HG03039 (cell line): ENCODE measurements around the gene SLC4A11.
"Not testable (repeated sequence)": the region's sequence is repeated elsewhere in the genome, so short reads cannot be mapped to it uniquely, and the experiment has no call there.

Source experiments
- ATAC-seq: cut with Tn5 transposase; IDR thresholded peaks from one replicate; pipeline ENCODE4 v1.9.1; 2021; ENCODE audit warnings: mild to moderate bottlenecking, moderate library complexity; ENCODE audit not compliant: unreplicated experiment

SLC4A11 gene

GRCh38 chr20:3204124-3204794 lies 34.7 kb downstream of the SLC4A11 start, which contains the start of gene DDRGK1:
Gene DDRGK1, minus strand, starts transcription at chr20:3204682. Its CDS starts 55 bp downstream, at chr20:3204627.
- ATAC-seq = peak; percentile 80

GRCh38 chr20:3203315-3204123 lies 35.5 kb downstream of the SLC4A11 start:
- peak; percentile 13 for ATAC-seq

GRCh38 chr20:3202965-3203314 lies 36.0 kb downstream of the SLC4A11 start:
- no peak for ATAC-seq

DNA sequence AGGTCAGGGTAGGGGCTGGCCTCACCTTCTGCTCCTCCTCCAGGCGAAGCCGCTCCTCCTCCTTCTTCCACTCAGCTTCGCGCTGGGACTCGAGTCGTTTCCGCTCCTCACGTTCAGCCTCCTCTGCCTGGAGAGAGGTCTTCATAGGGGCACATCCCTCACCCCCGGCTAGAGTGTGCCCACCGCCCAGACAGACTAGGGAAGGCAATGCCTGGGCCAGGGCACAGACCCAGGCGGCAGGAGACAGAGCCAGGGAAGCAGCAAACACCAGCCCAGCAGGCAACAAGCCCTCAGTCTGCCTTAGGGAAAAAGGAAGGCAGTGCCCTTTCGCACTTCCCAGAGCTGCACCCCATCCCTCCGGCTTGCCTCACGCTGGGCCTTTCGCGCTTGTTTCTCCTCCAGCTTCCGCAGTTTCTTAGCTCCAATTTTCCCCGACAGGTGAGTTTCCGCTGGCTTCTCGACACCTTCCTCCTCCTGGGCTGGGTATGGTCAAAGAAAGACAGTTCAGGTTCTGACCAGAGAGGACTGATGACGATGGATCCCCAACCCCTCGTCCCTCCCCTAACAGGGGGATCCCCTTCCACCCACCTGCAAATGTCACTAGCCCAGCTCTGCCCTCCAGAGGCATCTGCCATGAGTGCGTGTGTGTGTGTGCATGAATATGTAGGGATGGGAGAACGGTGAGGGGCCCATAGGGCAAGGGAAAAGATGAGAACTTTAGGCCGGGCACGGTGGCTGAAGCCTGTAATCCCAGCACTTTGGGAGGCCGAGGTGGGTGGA lies 38.8 kb downstream of the SLC4A11 start:
- no peak for ATAC-seq

- no peak for ATAC-seq
Observed at GRCh38 chr20:3199206-3199605, 39.8 kb downstream of the SLC4A11 start.

DNA sequence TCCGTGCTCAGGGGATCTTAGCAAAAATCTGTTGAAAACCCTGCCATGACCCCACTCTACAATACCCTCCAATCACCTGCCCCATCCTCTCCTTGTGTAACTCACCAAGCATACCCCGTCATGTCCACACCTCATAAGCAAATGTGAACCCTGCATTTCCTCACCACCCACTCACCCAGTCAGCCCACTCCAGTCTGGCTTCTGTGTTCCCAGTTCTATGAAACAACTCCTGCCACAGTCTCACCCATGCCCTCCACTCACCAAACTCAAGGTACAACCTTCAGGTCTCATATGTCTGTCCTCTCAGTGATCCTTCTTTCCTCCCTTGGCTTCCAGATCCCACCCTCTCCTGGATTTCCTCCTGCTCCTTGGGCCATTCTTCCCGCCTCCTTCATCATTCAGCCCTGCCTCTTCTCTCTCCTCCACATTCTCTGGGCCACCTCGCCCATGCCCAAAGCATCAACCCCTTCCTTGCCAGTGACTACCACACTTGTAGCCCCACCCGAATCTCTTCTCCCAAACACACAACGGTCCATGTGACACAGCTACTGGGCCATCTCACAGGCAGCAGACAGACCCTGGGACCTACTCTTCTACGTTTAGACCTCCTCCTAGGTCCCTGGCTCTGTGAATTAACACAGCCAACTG lies 43.3 kb downstream of the SLC4A11 start:
- ATAC-seq = no peak

DNA sequence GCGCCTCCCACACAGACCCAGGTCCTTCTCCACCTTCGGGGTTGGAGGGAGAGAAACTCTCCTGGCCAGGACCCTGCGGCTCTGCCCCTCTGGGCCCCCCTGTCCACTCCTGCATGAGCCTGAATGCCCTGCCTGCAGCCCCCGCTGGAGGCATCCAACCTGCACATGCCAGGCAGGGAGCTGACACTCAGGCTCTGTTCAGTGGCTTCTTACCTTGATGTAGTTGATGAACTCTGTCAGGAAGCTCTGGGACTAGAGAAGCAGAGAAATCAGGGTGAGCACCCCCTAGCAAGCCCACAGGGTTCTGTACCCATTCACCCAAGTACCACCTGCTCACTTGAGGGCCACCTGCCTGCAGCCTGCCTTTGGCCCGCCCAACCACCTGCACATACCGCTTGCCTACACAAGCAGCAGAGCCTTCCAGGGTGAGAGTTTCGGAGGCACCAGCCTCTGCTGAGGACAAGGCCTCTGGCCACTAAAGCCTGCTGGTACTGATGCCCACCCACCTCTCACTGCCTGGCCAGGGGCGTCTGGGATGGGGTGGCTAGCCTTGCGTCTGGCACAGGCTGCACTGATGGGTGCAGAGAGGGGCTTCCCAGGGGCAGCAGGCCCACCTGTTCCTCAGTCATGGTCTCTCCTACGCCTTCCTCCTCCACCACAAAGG lies 44.2 kb downstream of the SLC4A11 start:
- ATAC-seq = no peak

- ATAC-seq = no peak
Observed at GRCh38 chr20:3193806-3194616, 45.0 kb downstream of the SLC4A11 start.

DNA sequence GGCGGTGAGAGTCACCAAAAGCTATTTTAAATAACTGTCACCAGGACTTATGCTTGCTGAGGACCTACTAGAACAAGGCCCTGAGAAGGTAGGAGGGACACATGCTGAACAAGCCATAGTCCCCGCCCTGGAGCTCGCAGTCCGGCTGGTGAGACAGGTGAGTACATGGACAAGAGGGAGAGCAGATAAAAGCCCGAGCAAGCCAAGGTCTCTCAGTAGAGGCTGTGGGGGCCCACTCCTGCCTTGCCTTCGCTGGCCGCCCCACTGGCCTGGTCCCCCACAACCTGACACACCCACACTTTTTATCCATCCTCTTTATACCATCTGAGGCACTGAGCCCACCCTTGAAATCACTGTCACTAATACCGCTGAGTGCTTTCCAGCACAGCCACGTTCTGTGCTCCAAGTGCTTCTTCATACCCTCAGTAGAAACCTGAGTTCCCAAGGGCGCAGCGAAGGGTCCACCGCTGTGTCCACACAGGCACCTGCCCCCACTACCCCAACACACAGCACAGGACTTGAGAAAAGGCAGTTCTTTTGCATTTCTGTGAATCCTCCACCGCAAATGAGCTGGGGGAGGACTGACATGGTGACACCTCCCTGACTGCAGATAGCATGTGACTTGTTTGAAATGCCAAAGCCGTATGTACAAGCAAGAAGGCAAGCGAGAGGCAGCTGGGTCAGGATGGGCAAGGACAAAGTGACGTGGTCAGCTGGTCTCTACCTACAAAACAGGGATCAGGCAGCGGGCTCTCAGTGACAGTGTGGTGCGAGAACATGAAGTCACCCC lies 46.6 kb downstream of the SLC4A11 start:
- ATAC-seq = no peak

GRCh38 chr20:3190681-3191111 lies 48.3 kb downstream of the SLC4A11 start:
- ATAC-seq = no peak

- no peak for ATAC-seq
Observed at GRCh38 chr20:3189561-3190131, 49.3 kb downstream of the SLC4A11 start.

- no peak for ATAC-seq
Observed at GRCh38 chr20:3188823-3189413, 50.1 kb downstream of the SLC4A11 start.

DNA sequence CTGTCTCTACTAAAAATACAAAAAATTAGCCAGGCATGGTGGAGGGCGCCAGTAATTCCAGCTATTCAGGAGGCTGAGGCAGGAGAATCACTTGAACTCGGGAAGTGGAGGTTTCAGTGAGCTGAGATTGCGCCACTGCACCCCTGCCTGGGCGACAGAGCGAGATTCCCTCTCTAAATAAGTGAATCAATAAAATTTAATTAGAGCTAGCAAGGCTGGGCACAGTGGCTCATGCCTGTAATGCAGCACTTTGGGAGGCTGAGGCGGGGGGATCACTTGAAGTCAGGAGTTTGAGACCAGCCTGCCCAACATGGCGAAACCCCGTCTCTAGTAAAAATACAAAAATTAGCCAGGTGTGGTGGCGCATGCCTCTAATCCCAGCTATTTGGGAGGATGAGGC lies 51.1 kb downstream of the SLC4A11 start:
- not testable (repeated sequence) for ATAC-seq

DNA sequence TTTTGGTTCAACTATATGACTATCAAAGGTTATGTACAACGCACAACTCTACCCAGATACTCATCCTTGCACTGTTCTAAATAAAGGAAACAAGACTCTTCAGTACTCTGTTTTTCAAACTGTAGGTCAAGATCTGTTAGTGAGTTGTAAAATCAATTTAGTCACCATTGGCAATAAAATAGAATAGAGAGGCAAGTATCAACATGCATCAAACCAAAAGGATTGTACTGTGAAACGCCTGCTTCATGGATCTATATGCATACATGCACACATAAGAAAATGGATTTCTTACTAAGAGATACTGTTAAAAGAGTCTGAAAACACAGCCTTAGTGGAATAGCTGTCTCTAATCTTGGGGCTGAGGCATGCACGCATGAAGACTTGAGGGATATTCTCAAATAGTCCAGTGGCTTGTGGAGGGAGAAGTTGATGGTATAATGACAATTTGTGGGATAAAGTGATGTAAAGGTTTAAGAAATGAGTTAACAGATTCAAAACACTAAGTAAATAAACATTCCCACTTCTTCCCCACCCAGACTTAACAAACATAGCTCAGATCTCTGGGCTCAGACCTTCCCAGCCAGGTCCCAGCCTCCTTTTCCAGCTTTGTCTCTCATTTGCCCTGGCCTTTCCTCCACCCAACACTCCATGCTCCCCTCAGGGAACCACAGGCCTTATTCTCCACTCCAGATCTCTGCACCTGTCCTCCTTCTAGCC lies 54.9 kb downstream of the SLC4A11 start:
- no peak for ATAC-seq

GRCh38 chr20:3182429-3182828 lies 56.6 kb downstream of the SLC4A11 start:
- not testable (repeated sequence) for ATAC-seq

DNA sequence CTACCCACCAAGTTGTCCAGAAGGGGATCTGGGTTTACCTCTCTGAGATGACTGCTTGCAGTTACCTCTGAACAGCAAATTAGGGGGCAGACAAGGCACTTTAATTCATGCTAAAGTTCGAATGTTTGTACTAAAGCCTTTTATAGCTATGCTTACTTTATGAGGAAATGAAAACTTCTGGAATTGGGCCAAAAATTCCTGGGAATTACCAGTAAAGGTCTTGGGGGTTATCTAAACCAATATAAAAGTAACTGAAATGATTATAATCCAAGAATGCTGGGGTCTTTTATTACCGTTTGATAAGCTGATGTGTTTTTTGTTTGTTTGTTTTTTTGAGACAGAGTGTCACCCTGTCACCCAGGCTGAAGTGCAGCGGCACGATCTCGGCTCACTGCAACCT lies 57.7 kb downstream of the SLC4A11 start:
- no peak for ATAC-seq

DNA sequence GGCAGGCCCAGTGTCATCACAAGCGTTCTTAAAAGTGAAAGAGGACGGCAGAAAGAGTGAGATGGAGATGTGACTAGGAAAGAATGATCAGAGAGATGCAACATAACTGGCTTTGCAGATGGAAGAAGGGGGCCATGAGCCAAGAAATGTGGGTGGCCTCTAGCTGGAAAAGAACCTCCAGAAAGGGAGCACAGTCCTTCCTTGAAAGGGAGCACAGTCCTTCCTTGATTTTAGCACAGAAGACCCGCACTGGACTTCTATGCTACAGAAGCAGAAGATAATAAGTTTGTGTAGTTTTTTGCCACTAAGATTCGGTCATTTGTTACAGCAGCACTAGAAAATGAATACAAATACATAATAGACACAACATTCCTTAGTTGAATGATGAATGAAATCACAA lies 58.7 kb downstream of the SLC4A11 start:
- ATAC-seq = no peak
